Ureter (tissue), 1 donor: ENCODE measurements around the gene NBAS. TPM values are rescaled to one million over a fixed set of nuclear protein-coding genes. Genes with fewer than 3 reads are reported as not detected.

Experiments
- DNase-seq: peaks from one replicate; pipeline ENCODE4 v3.0.0-alpha.2; 2020; ENCODE audit warnings: low spot score
- total RNA-seq: library from RNA; stranded (reverse); gene quantifications from one replicate; pipeline ENCODE4 v1.2.4, GENCODE V29; 2023
- donor health status: DM: yes; HTN: yes; CAD: no.

NBAS gene
- total RNA-seq, 1 donor from 2014 or later: 55.1 TPM

- DNase-seq: no peak
Measured at GRCh38 chr2:15591373-15591691, 30.2 kb upstream of the NBAS start.

GRCh38 chr2:15588329-15588919 is 27.3 kb upstream of the NBAS start:
- peak; percentile 54 for DNase-seq

GRCh38 chr2:15584767-15585469 is 23.8 kb upstream of the NBAS start:
- DNase-seq: no peak

GRCh38 chr2:15584316-15584715 is 23.2 kb upstream of the NBAS start:
- no peak for DNase-seq

GRCh38 chr2:15583826-15584225 is 22.7 kb upstream of the NBAS start:
- no peak for DNase-seq

GRCh38 chr2:15582710-15583357 is 21.7 kb upstream of the NBAS start:
- no peak for DNase-seq

DNA sequence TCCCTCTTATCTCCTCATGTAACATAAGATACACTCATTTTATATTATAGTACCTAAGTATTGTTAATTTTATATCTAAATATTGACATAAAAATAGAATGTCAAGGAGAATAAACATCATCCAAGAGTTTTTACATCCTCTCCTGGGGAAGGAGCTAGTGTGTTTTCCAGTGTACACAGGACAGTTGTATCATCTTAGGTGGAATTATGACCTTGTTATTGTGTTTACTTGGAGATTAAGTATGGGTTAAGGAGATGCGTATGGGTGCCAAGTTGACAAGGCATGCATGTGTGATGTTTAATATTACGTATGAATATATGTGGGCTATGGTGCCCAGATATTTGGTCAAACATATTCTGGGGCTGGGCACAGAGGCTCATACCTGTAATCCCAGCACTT is 19.3 kb upstream of the NBAS start:
- DNase-seq: no peak

DNA sequence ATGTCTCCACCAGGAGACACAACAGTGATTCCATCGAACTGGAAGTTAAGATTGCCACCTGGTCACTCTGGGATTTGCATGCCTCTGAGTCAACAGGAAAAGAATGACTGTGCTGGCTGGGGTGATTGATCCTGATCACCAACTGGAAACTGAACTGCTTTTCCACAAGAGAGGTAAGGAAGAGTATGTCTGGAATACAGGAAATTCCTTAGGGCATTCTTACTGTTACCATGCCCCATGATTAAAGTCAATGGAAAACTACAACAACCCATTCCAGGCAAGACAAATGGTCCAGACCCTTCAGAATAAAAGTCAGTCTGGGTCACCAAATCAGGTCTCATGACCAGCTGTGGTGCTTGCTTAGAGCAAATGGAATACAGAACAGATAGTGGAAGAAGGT is 18.5 kb upstream of the NBAS start:
- no peak for DNase-seq

- peak; percentile 92 for DNase-seq
Measured at GRCh38 chr2:15577071-15577735, 16.1 kb upstream of the NBAS start.

- no peak for DNase-seq
Measured at GRCh38 chr2:15571729-15572128, 10.6 kb upstream of the NBAS start.

DNA sequence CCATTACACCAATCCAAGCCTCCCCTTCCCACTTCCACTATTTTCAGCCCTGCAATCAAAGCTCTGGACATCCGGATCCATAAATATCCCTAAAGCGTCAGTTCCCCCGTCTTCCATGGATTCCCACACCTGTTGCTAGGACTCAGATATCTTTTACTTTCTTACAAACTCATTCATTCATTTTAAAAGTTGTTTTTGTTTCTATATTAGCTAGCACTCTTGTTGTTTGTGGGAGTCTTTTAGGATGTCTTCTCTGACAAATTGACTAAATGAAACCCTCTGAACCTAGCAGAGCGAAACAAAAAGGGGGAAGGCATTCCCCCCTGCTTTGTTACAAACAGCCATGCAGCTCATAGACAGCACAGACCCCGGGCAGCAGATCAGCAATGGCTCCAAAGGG is 9.0 kb upstream of the NBAS start:
- DNase-seq: no peak

GRCh38 chr2:15568874-15569273 is 7.7 kb upstream of the NBAS start:
- no peak for DNase-seq

DNA sequence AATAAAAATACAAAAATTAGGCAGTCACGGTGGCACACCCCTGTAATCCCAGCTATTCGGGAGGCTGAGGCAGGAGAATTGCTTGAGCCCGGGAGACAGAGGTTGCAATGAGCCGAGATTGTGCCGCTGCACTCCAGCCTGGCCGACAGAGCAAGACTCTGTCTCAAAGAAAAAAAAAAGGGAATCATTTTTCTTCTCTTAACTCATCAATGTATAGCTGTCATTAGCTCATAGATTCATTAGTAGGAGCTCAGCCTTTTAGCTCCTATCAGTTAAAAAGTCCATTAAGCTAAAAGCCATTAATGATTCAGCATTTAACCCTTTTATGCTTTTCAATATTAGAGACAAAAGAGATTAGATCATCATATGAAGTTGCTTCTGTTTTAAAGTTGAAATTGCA is 5.8 kb upstream of the NBAS start:
- DNase-seq: no peak

- DNase-seq: no peak
Measured at GRCh38 chr2:15565994-15566671, 5.0 kb upstream of the NBAS start.

GRCh38 chr2:15565392-15565791 is 4.3 kb upstream of the NBAS start:
- no peak for DNase-seq

- DNase-seq: no peak
Measured at GRCh38 chr2:15563227-15564100, 2.3 kb upstream of the NBAS start.

- DNase-seq: no peak
Measured at GRCh38 chr2:15562354-15563031, 1.4 kb upstream of the NBAS start.

GRCh38 chr2:15561574-15562344 is 625 bp upstream of the NBAS start:
- no peak for DNase-seq

DNA sequence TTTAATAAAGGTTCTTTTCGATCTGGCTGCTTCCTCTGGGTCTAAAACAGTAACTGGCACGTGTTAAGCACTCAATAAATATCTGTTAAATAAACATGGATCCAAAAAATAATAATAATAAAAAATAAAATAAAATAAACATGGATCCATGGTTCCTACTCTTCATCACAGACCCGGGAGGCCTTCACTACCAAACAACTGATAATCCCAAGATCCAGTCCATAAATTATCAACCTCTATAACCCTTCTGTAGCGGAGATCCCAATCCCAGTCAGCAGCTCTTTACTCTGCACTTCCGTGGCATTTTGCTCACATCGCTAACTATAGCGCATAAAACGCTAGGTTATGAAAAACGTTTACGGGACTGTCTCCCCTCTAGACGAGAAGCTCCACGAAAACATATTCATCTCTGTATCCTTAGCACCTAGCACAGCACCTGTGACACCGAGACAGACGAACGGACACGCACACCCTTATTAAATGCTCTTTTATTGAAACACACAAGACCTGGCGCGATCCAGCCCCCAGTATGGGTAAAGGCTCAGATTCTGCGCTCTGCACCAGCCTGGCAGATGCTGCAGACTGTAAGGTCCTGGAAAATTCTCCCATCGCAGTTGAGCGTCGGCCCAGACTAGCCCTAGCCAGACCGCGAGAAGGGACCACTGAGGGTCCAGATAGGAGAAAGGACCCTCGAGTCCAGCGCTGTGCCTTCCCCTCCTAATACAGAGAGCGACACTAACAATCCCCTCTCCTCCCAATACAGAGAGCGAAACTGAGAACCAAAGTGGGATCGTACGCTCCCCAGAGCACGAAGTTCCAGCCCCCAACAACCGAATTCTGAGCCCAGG is 770 bp downstream of the NBAS start:
- DNase-seq: no peak
